ENCODE results near the gene FAXDC2. TPM values are rescaled to one million over a fixed set of nuclear protein-coding genes. Genes with fewer than 3 reads are reported as not detected.

Gene FAXDC2, protein sequence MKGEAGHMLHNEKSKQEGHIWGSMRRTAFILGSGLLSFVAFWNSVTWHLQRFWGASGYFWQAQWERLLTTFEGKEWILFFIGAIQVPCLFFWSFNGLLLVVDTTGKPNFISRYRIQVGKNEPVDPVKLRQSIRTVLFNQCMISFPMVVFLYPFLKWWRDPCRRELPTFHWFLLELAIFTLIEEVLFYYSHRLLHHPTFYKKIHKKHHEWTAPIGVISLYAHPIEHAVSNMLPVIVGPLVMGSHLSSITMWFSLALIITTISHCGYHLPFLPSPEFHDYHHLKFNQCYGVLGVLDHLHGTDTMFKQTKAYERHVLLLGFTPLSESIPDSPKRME
- total RNA-seq, result not detected

GRCh38 chr5:154850255-154851062, at the start of gene FAXDC2:
TSS of gene FAXDC2 (minus strand) at chr5:154850603. CDS start at chr5:154838178, 12,425 bp downstream.
- no peaks in the 10 kb centered on the region for H3K9me3 Mint-ChIP-seq
- intact Hi-C loops (cut with micrococcal nuclease), result no loop called here
- CTCF ChIA-PET, result interaction anchor here (1.5 to 1.7 kb wide), 2 partner anchors 200 to 330 kb away, joined by 3 to 4 read pairs; no protein-coding TSS in a partner anchor
- peaks cover 2% of the 10 kb centered on the region for H3K36me3 Mint-ChIP-seq (ENCODE audit: low read depth)
- DNase-seq (no peak), ATAC-seq (no peak)
- H3K4me1 Mint-ChIP-seq (ENCODE audit: low read depth), result peaks cover 14% of the 10 kb centered on the region
- TF ChIP-seq, protein P1, sequence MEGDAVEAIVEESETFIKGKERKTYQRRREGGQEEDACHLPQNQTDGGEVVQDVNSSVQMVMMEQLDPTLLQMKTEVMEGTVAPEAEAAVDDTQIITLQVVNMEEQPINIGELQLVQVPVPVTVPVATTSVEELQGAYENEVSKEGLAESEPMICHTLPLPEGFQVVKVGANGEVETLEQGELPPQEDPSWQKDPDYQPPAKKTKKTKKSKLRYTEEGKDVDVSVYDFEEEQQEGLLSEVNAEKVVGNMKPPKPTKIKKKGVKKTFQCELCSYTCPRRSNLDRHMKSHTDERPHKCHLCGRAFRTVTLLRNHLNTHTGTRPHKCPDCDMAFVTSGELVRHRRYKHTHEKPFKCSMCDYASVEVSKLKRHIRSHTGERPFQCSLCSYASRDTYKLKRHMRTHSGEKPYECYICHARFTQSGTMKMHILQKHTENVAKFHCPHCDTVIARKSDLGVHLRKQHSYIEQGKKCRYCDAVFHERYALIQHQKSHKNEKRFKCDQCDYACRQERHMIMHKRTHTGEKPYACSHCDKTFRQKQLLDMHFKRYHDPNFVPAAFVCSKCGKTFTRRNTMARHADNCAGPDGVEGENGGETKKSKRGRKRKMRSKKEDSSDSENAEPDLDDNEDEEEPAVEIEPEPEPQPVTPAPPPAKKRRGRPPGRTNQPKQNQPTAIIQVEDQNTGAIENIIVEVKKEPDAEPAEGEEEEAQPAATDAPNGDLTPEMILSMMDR (IDR thresholded peaks at IDR 0.05), result no peak
- H3K4me3 Mint-ChIP-seq, result no peak within 1 kb of the TSS
- H3K27ac Mint-ChIP-seq, result no peak within 1 kb of the TSS
- POLR2A ChIA-PET, result interaction anchor here (0.7 to 1.1 kb wide), 3 partner anchors 48 to 75 kb away, joined by 3 read pairs; no protein-coding TSS in a partner anchor
- H3K27me3 Mint-ChIP-seq, result no peaks in the 10 kb centered on the region

DNA sequence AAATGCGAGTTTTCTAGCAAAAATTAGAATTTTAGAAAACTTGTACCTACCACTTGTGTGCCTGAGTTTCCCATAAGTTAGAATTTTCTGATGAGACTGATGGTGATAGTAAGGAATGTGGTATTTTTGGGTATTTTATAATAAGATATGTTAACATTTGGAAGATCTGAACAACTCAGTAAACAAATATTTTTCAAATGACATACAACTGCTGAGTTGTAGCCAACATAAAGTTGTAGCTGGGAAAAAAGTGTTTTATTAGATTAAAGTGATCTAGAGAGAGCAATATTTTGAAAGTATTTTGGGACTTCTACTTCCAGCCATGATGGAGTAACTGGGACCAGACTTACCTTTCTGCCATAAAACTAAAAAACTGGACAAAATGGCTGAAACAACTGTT, 49.7 kb upstream of the FAXDC2 start:
- Mint-ChIP-seq H3K9me3 (no peaks in the 10 kb centered on the region), H3K4me3 (no peak overlapping the region), H3K36me3 (ENCODE audit: low read depth) (peaks cover 51% of the 10 kb centered on the region), H3K4me1 (ENCODE audit: low read depth) (no peaks in the 10 kb centered on the region), H3K27me3 (no peaks in the 10 kb centered on the region), H3K27ac (no peak overlapping the region)
- ATAC-seq, result no peak
- DNase-seq, result no peak
- intact Hi-C loops (cut with micrococcal nuclease), result no loop called here
- TF ChIP-seq, protein P1 (IDR thresholded peaks at IDR 0.05), result no peak
- POLR2A ChIA-PET, result no interaction called here
- CTCF ChIA-PET, result no interaction called here

- Mint-ChIP-seq H3K27me3 (no peaks in the 10 kb centered on the region), H3K4me1 (ENCODE audit: low read depth) (no peaks in the 10 kb centered on the region), H3K9me3 (no peaks in the 10 kb centered on the region), H3K4me3 (no peak overlapping the region), H3K27ac (no peak overlapping the region), H3K36me3 (ENCODE audit: low read depth) (peaks cover 47% of the 10 kb centered on the region)
- intact Hi-C loops (cut with micrococcal nuclease), result no loop called here
- TF ChIP-seq, protein P1 (IDR thresholded peaks at IDR 0.05), result no peak
- ATAC-seq (no peak), DNase-seq (no peak)
- ChIA-PET CTCF (no interaction called here), POLR2A (no interaction called here)
Measured at GRCh38 chr5:154899151-154899816, 48.9 kb upstream of the FAXDC2 start.

- DNase-seq (no peak), ATAC-seq (no peak)
- peaks cover 51% of the 10 kb centered on the region for H3K36me3 Mint-ChIP-seq (ENCODE audit: low read depth)
- TF ChIP-seq, protein P1 (IDR thresholded peaks at IDR 0.05), result no peak
- no peaks in the 10 kb centered on the region for H3K27me3 Mint-ChIP-seq
- no peak overlapping the region for H3K27ac Mint-ChIP-seq
- intact Hi-C loops (cut with micrococcal nuclease), result no loop called here
- ChIA-PET CTCF (no interaction called here), POLR2A (no interaction called here)
- H3K4me3 Mint-ChIP-seq, result no peak overlapping the region
- no peaks in the 10 kb centered on the region for H3K9me3 Mint-ChIP-seq
- H3K4me1 Mint-ChIP-seq (ENCODE audit: low read depth), result no peaks in the 10 kb centered on the region
Measured at GRCh38 chr5:154898210-154898609, 47.8 kb upstream of the FAXDC2 start.
